ENCODE measurements around the gene MARK2. TPM values are rescaled to one million over a fixed set of nuclear protein-coding genes. Genes with fewer than 3 reads are reported as not detected.

MARK2 gene
- total and polyA plus RNA-seq, 2 of the 8 experiments (the other 6 are each of a cell fraction or from before 2014, with no cell fraction given), result 19.3 to 58.5 TPM

GRCh38 chr11:63837027-63837688, 1.8 kb upstream of the MARK2 start (continued):
- TF ChIP-seq RAD21 (IDR thresholded peaks at IDR 0.05 in 1 of 2, conservative IDR thresholded peaks at IDR 0.05 in 1 of 2; ENCODE audit: low read depth in 2 of 2, low read length in 2 of 2) (peak; percentile 94 to 97), SAP30 (IDR thresholded peaks at IDR 0.05; ENCODE audit: insufficient read depth, insufficient replicate concordance, low read length) (no peak), HDAC2 (IDR thresholded peaks at IDR 0.05; ENCODE audit: borderline replicate concordance in 1 of 2, low read depth in 2 of 2, low read length in 2 of 2) (no peak), POLR2AphosphoS5 (IDR thresholded peaks at IDR 0.05; ENCODE audit: low read depth, low read length) (no peak), CEBPB (IDR thresholded peaks at IDR 0.05; ENCODE audit: low read depth, low read length) (no peak), EGR1 (IDR thresholded peaks at IDR 0.05; ENCODE audit: borderline replicate concordance, low read depth, low read length) (no peak), TCF12 (IDR thresholded peaks at IDR 0.05; ENCODE audit: low read depth, low read length) (no peak), USF2 (IDR thresholded peaks at IDR 0.05; ENCODE audit: low read length) (no peak), ASH2L (IDR thresholded peaks at IDR 0.05; ENCODE audit: low read length) (no peak), RBBP5 (IDR thresholded peaks at IDR 0.05; ENCODE audit: borderline replicate concordance, low read depth, low read length) (no peak), SIX5 (IDR thresholded peaks at IDR 0.05; ENCODE audit: low read depth, low read length) (no peak), GTF2F1 (IDR thresholded peaks at IDR 0.05; ENCODE audit: borderline replicate concordance, low read depth, low read length) (no peak), TBP (IDR thresholded peaks at IDR 0.05; ENCODE audit: low read depth, low read length) (no peak), CHD2 (IDR thresholded peaks at IDR 0.05; ENCODE audit: low read length) (no peak), SP4 (IDR thresholded peaks at IDR 0.05; ENCODE audit: low read length) (peak; percentile 51; the same call in 1 of the 2 replicates), E2F6 (IDR thresholded peaks at IDR 0.05) (no peak), SP1 (IDR thresholded peaks at IDR 0.05; ENCODE audit: low read depth, low read length) (no peak), BACH1 (IDR thresholded peaks at IDR 0.05; ENCODE audit: low read length) (no peak), BCL11A (IDR thresholded peaks at IDR 0.05; ENCODE audit: low read depth in 2 of 2, low read length in 2 of 2) (no peak), ATF2 (IDR thresholded peaks at IDR 0.05; ENCODE audit: low read length) (no peak), RXRA (IDR thresholded peaks at IDR 0.05; ENCODE audit: insufficient read depth, low read depth, low read length) (no peak), TAF7 (optimal IDR thresholded peaks at IDR 0.05; ENCODE audit: borderline replicate concordance, low read depth, low read length) (no peak)
